Parathyroid adenoma (tissue), 2 donors: ENCODE data around the gene PACRG.

ENCODE experiments used
- H2AFZ ChIP-seq: fragments of 300-600 bp; sonication (generic); one replicate; pipeline ENCODE4 v1.7.0; 2017; ENCODE audit warnings: antibody characterized with exemption, mild to moderate bottlenecking
- H3K27ac ChIP-seq: fragments of 300-600 bp; sonication (generic); one replicate; pipeline ENCODE4 v1.7.0; 2017
- H3K27me3 ChIP-seq: fragments of 300-600 bp; sonication (generic); one replicate; pipeline ENCODE4 v1.7.0; 2017; ENCODE audit warnings: low read length; ENCODE audit not compliant: control insufficient read depth, insufficient read depth
- H3K36me3 ChIP-seq: fragments of 300-600 bp; sonication (generic); one replicate; pipeline ENCODE4 v1.7.0; 2017; ENCODE audit warnings: low read length; ENCODE audit not compliant: control insufficient read depth, insufficient read depth
- H3K4me1 ChIP-seq: fragments of 300-600 bp; sonication (generic); one replicate; pipeline ENCODE4 v1.7.0; 2017; ENCODE audit warnings: control low read depth
- H3K4me2 ChIP-seq: fragments of 300-600 bp; sonication (generic); one replicate; pipeline ENCODE4 v1.7.0; 2017; ENCODE audit warnings: low read length
- H3K4me3 ChIP-seq: fragments of 300-600 bp; sonication (generic); one replicate; pipeline ENCODE4 v1.7.0; 2017; ENCODE audit warnings: low read depth, low read length
- H3K79me2 ChIP-seq: fragments of 300-600 bp; sonication (generic); one replicate; pipeline ENCODE4 v1.7.0; 2017; ENCODE audit warnings: control low read depth
- H3K9ac ChIP-seq: fragments of 300-600 bp; sonication (generic); one replicate; pipeline ENCODE4 v1.7.0; 2017; ENCODE audit warnings: mild to moderate bottlenecking
- H3K9me3 ChIP-seq: fragments of 300-600 bp; sonication (generic); one replicate; pipeline ENCODE4 v1.7.0; 2017; ENCODE audit warnings: low read length; ENCODE audit not compliant: control insufficient read depth
- TF ChIP-seq, protein P1 (sequence below): fragments of 300-600 bp; sonication (generic); IDR thresholded peaks from one replicate; pipeline ENCODE4 v1.7.0; 2017; ENCODE audit warnings: antibody characterized with exemption, mild to moderate bottlenecking
- donor health status: primary hyperparathyroidism.

The PACRG gene

DNA sequence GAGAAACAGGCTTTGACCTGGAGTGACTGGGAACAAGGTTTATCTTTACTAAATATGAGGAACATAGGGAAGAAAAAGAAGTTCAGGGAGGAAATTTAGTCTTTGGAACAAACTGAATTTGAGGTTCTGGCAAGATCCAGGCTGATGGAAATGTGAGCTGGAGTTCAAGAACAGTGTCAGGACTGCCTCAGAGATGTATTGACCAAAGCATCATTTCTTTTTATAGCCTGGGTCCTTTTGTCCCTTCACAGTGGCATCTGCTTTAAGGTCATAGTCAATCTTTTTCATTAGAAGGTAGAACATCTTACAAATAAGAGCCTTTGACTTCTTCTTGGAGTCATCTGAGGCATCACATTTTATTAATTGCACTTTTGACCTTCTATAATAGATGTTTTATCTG lies 360.2 kb downstream of the PACRG start:
- no peak overlapping the region for H3K27ac ChIP-seq
- no peaks in the 10 kb centered on the region for H3K79me2 ChIP-seq
- H2AFZ ChIP-seq, result no peak overlapping the region
- no peaks in the 10 kb centered on the region for H3K9me3 ChIP-seq
- no peak overlapping the region for H3K9ac ChIP-seq
- no peak overlapping the region for H3K4me3 ChIP-seq
- H3K27me3 ChIP-seq, result no peaks in the 10 kb centered on the region
- peaks cover 5% of the 10 kb centered on the region for H3K4me1 ChIP-seq
- no peak overlapping the region for H3K4me2 ChIP-seq
- no peaks in the 10 kb centered on the region for H3K36me3 ChIP-seq
- TF ChIP-seq, protein P1, sequence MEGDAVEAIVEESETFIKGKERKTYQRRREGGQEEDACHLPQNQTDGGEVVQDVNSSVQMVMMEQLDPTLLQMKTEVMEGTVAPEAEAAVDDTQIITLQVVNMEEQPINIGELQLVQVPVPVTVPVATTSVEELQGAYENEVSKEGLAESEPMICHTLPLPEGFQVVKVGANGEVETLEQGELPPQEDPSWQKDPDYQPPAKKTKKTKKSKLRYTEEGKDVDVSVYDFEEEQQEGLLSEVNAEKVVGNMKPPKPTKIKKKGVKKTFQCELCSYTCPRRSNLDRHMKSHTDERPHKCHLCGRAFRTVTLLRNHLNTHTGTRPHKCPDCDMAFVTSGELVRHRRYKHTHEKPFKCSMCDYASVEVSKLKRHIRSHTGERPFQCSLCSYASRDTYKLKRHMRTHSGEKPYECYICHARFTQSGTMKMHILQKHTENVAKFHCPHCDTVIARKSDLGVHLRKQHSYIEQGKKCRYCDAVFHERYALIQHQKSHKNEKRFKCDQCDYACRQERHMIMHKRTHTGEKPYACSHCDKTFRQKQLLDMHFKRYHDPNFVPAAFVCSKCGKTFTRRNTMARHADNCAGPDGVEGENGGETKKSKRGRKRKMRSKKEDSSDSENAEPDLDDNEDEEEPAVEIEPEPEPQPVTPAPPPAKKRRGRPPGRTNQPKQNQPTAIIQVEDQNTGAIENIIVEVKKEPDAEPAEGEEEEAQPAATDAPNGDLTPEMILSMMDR, result no peak

DNA sequence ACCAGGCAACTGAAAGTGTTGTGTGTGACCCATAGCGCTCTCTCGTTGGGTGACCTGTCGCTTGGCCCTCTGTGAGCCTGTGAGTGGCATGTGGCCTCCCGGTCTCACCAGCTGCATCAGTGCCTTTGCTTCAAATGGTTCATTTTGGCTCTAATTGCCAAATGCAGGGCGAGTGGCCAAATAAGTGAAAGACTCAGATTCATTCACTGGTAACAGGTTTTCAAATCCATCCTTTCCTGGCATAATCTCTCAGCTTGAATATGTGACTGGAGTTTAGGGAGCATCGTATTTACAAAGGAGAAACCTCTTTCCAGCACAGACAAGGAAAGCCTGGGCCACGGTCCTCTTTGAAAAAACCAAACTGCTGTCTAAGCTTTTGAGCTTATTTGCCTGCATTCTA lies 365.1 kb downstream of the PACRG start:
- Histone ChIP-seq H3K4me3 (no peak overlapping the region), H3K4me2 (no peak overlapping the region), H3K27ac (no peak overlapping the region), H3K9ac (no peak overlapping the region), H3K9me3 (no peaks in the 10 kb centered on the region), H3K36me3 (no peaks in the 10 kb centered on the region), H3K79me2 (no peaks in the 10 kb centered on the region), H3K4me1 (no peaks in the 10 kb centered on the region), H3K27me3 (no peaks in the 10 kb centered on the region), H2AFZ (no peak overlapping the region)
- TF ChIP-seq, protein P1, result no peak

DNA sequence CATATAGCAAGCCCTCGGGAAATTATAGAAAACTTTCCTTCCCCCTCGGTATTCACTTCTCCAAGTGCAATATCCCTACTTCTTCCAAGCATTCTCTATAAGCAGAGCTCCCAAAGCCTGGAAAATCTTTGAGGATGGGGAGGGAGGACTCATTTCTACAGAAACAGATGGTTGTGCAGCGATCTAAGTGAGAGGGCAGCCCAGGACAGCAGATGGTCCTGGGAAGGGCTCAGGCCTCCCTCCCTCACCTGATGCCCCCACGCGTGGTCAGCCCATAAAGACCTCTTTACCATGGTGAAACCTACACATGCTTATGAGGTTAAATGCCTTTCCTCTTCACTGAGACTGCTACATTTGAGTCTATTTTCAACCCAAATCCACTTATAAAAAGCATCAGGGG lies 367.1 kb downstream of the PACRG start:
- Histone ChIP-seq H3K9ac (no peak overlapping the region), H3K4me1 (no peaks in the 10 kb centered on the region), H2AFZ (no peak overlapping the region), H3K4me3 (no peak overlapping the region), H3K9me3 (no peaks in the 10 kb centered on the region), H3K79me2 (no peaks in the 10 kb centered on the region), H3K4me2 (no peak overlapping the region), H3K36me3 (no peaks in the 10 kb centered on the region), H3K27me3 (no peaks in the 10 kb centered on the region), H3K27ac (no peak overlapping the region)
- TF ChIP-seq, protein P1, result no peak

DNA sequence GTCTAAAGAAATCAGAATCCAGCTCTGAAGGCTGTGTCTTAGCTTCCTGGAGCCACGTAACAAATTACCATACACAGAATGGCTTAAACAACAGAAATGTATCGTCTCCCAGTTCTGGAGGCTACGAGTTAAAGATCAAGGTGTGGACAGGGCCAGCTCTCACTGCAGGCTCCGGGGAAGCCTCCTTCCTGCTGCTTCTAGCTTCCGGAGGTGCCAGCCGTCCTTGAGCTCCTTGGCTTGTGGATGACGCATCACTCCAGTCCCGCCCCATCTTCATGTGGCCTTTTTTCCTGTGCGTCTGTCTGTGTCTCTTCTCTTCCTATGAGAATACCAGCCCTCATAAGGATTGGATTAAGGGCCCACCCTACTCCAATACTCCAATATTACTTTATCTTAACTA lies 367.6 kb downstream of the PACRG start:
- TF ChIP-seq, protein P1, result no peak
- no peak overlapping the region for H3K9ac ChIP-seq
- no peak overlapping the region for H2AFZ ChIP-seq
- no peak overlapping the region for H3K27ac ChIP-seq
- no peak overlapping the region for H3K4me2 ChIP-seq
- H3K27me3 ChIP-seq, result no peaks in the 10 kb centered on the region
- H3K36me3 ChIP-seq, result no peaks in the 10 kb centered on the region
- no peaks in the 10 kb centered on the region for H3K79me2 ChIP-seq
- no peak overlapping the region for H3K4me3 ChIP-seq
- no peaks in the 10 kb centered on the region for H3K4me1 ChIP-seq
- H3K9me3 ChIP-seq, result no peaks in the 10 kb centered on the region

DNA sequence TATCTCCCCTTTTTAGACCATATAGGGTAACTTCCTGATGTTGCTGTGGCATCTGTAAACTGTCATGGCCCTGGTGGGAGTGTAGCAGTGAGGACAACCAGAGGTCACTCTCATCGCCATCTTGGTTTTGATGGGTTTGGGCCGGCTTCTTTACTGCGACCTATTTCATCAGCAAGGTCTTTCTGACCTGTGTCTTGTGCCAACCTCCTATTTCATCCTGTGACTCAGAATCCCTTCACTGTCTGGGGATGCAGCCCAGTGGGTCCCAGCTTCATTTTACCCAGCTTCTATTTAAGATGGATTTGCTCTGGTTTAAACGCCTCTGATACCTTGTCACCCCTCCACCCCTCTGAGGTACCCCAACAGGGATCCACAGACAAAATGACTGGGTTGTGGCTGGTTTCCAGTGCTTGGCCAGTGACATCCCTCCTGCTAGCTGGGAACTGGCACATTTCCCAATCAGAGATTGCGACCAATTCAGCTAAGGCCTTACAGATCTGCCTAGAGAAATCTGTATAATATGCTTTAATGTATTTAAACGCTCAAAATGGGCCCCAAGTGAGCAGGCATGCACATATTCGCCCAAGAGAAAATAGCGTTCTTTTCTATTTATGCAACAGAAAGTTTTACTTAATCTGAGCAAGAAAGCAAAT lies 371.2 kb downstream of the PACRG start:
- Histone ChIP-seq H3K79me2 (no peaks in the 10 kb centered on the region), H3K9me3 (no peaks in the 10 kb centered on the region), H2AFZ (no peak overlapping the region), H3K27me3 (no peaks in the 10 kb centered on the region), H3K27ac (no peak overlapping the region), H3K4me3 (no peak overlapping the region), H3K4me1 (no peaks in the 10 kb centered on the region), H3K36me3 (no peaks in the 10 kb centered on the region), H3K4me2 (no peak overlapping the region), H3K9ac (no peak overlapping the region)
- TF ChIP-seq, protein P1, result no peak
